ENCODE data around the gene RND2. TPM values are rescaled to one million over a fixed set of nuclear protein-coding genes. Genes with fewer than 3 reads are reported as not detected.
A peak's percentile ranks its signal among the peaks of the same experiment; 100 is the strongest.

RND2 gene
- polyA plus RNA-seq, 3 donors: not detected

GRCh38 chr17:43014649-43015542, 10.1 kb upstream of the RND2 start:
- Mint-ChIP-seq H3K9me3 (no peaks in the 10 kb centered on the region), H3K27me3 (ENCODE audit: low read depth in 3 of 3) (no peaks in the 10 kb centered on the region), H3K27ac (peak overlapping the region; percentile 24 to 82 (median 54)), H3K4me1 (peaks cover 54% of the 10 kb centered on the region), H3K4me3 (no peak overlapping the region), H3K36me3 (peaks cover 55 to 60% of the 10 kb centered on the region in 2 donors)
- Histone ChIP-seq H3K4me1 (ENCODE audit: control insufficient read depth in 1 of 2, insufficient read depth in 2 of 2, low read length in 2 of 2) (peaks cover 39 to 40% of the 10 kb centered on the region in 2 donors), H3K79me2 (ENCODE audit: insufficient read depth, low read length) (peaks cover 8% of the 10 kb centered on the region), H4K20me1 (ENCODE audit: insufficient read depth, low read length) (peaks cover 36% of the 10 kb centered on the region), H3K36me3 (replicated peaks in 1 of 2; ENCODE audit: control insufficient read depth in 1 of 2, insufficient read depth in 2 of 2, low read length in 2 of 2) (peaks cover 39 to 55% of the 10 kb centered on the region in 2 donors), H3K9me3 (replicated peaks in 1 of 2; ENCODE audit: control insufficient read depth in 1 of 2, insufficient read depth in 1 of 2, low read length in 2 of 2) (no peaks in the 10 kb centered on the region), H3K4me3 (replicated peaks in 1 of 3; ENCODE audit: low read depth in 2 of 3, low read length in 3 of 3) (no peak overlapping the region), H3K9ac (ENCODE audit: insufficient read depth, low read length, poor library complexity, severe bottlenecking) (no peak overlapping the region), H3K27ac (ENCODE audit: low read depth in 1 of 2, low read length in 2 of 2) (peak overlapping the region in 1 of 2 donors; percentile 55), H3K27me3 (ENCODE audit: control insufficient read depth in 2 of 2, insufficient read depth in 2 of 2, low read length in 2 of 2) (no peaks in the 10 kb centered on the region), H3K4me2 (replicated peaks; ENCODE audit: extremely low read depth, low read length, poor library complexity, severe bottlenecking) (no peak overlapping the region), H2AFZ (ENCODE audit: insufficient read depth, low read depth, low read length, poor library complexity, severe bottlenecking) (no peak overlapping the region)
- 100% methylated on average over 1 of the region's 8 CpGs for whole genome bisulfite sequencing (ENCODE audit: insufficient coverage)
- DNase-seq: no peak
- intact Hi-C loops (cut with micrococcal nuclease): loop anchor here in 1 of 2 donors (10.0 kb wide), 1 partner anchor 110 kb away; the partner anchor contains the start of gene BRCA1
- no peak for TF ChIP-seq CTCF (IDR thresholded peaks at IDR 0.05)

GRCh38 chr17:43015579-43015978, 9.5 kb upstream of the RND2 start:
- Histone ChIP-seq H3K27ac (ENCODE audit: low read depth in 1 of 2, low read length in 2 of 2) (no peak overlapping the region), H3K79me2 (ENCODE audit: insufficient read depth, low read length) (peaks cover 11% of the 10 kb centered on the region), H3K9me3 (replicated peaks in 1 of 2; ENCODE audit: control insufficient read depth in 1 of 2, insufficient read depth in 1 of 2, low read length in 2 of 2) (no peaks in the 10 kb centered on the region), H3K4me2 (replicated peaks; ENCODE audit: extremely low read depth, low read length, poor library complexity, severe bottlenecking) (no peak overlapping the region), H3K4me1 (ENCODE audit: control insufficient read depth in 1 of 2, insufficient read depth in 2 of 2, low read length in 2 of 2) (peaks cover 46 to 47% of the 10 kb centered on the region in 2 donors), H3K27me3 (ENCODE audit: control insufficient read depth in 2 of 2, insufficient read depth in 2 of 2, low read length in 2 of 2) (no peaks in the 10 kb centered on the region), H3K4me3 (replicated peaks in 1 of 3; ENCODE audit: low read depth in 2 of 3, low read length in 3 of 3) (no peak overlapping the region), H4K20me1 (ENCODE audit: insufficient read depth, low read length) (peaks cover 33% of the 10 kb centered on the region), H2AFZ (ENCODE audit: insufficient read depth, low read depth, low read length, poor library complexity, severe bottlenecking) (no peak overlapping the region), H3K9ac (ENCODE audit: insufficient read depth, low read length, poor library complexity, severe bottlenecking) (no peak overlapping the region), H3K36me3 (replicated peaks in 1 of 2; ENCODE audit: control insufficient read depth in 1 of 2, insufficient read depth in 2 of 2, low read length in 2 of 2) (peaks cover 39 to 55% of the 10 kb centered on the region in 2 donors)
- H3K36me3 Mint-ChIP-seq: peaks cover 51 to 55% of the 10 kb centered on the region in 2 donors
- no peak for TF ChIP-seq CTCF (IDR thresholded peaks at IDR 0.05)
- no peak overlapping the region for H3K4me3 Mint-ChIP-seq
- peak overlapping the region in 5 of 7 donors; percentile 14 to 66 (median 25) for H3K27ac Mint-ChIP-seq
- intact Hi-C loops (cut with micrococcal nuclease): loop anchor here in 1 of 2 donors (10.0 kb wide), 1 partner anchor 109 kb away; the partner anchor contains the start of gene BRCA1
- H3K9me3 Mint-ChIP-seq: no peaks in the 10 kb centered on the region
- 72% methylated on average over 6 of the region's 9 CpGs for WGBS (ENCODE audit: insufficient coverage)
- peaks cover 56% of the 10 kb centered on the region for H3K4me1 Mint-ChIP-seq
- no peak for DNase-seq
- H3K27me3 Mint-ChIP-seq (ENCODE audit: low read depth in 3 of 3): no peaks in the 10 kb centered on the region

Measured in CD14-positive monocyte (primary cell).